GM19238 (cell line): ENCODE results near the gene MYH14.

Experiments used
- DNase-seq: peaks from one replicate; pipeline ENCODE4 v3.0.0; 2011; ENCODE audit warnings: low spot score; ENCODE audit not compliant: insufficient read length

MYH14 gene

GRCh38 chr19:50255115-50255514 lies 51.7 kb downstream of the MYH14 start:
- DNase-seq: no peak

- DNase-seq: no peak
These were observed 53.7 kb downstream of the MYH14 start for GRCh38 chr19:50257141-50257540.

GRCh38 chr19:50258918-50259372 lies 55.5 kb downstream of the MYH14 start:
- no peak for DNase-seq

DNA sequence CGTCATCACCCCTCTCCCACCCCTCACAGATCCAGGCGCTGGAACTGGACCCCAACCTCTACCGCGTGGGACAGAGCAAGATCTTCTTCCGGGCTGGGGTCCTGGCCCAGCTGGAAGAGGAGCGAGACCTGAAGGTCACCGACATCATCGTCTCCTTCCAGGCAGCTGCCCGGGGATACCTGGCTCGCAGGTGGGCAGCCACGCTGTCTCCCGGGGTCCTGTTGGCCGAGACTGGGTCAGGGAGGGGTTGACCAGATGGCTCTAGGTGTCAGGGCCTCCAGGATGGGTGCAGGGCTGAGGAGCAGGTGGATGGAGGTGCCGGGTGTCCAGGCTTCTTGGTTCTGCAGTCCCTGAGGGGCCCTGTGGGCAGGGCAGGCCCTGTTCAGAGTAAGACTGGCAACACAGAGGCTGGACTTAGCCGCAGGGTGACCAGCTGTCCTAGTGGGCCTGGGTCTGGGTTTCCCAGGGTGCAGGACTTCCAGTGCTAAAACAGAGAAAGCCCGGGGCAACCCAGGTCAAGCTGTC lies 58.1 kb downstream of the MYH14 start:
- DNase-seq: no peak

GRCh38 chr19:50263176-50263575 lies 59.8 kb downstream of the MYH14 start:
- DNase-seq: no peak

DNA sequence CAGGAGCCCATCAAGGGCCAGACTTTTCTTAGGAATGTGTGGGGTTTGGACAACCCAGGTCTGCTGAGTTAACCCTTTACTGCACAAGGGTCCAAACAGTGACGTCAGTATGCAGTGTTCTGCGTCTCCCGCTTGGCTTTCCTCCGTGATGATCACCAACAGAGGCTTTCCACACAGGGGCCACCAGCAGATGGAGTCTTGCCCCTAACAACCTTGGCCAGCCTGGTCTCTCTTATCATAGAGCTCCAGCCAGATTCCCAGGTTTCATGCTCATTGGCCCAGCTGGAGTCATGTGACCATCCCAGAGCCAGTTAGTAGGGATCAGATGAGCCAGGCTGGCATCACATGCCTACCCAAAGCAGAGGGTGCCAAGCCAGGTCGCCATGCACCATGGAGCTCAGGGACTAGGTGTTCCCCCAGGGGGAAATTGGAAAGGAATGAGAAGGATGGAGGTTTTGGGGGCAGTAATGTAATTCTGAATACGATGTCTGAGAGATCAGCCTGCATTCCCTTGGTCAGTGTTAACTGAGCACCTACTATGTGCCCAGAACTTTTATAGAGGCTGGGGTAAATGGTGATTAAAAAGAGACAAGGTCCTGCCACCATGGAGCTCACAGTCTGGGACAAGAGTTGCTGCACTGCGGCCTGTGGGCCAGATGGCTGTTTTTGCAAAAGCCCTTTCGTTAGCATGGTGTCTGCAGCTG lies 61.2 kb downstream of the MYH14 start:
- DNase-seq: no peak

GRCh38 chr19:50266041-50266440 lies 62.6 kb downstream of the MYH14 start:
- no peak for DNase-seq

DNA sequence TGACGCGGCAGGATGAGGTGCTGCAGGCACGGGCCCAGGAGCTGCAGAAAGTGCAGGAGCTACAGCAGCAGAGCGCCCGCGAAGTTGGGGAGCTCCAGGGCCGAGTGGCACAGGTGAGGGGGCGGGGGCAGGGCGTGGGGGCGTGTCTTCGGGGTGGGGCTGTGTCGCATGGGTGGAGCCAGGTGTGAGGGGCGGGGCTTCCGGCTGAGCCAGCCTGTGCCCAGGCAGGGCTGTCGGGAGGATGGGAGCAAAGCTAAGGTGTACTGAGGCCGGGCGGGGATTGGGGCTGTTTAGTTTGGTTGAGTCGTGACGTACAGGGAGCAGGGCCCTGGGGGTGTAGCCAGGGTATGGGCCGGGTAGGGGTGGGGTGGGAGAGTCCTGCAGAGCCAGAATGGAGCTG lies 63.5 kb downstream of the MYH14 start:
- peak; percentile 31 for DNase-seq

GRCh38 chr19:50268041-50268440 lies 64.6 kb downstream of the MYH14 start:
- DNase-seq: no peak

DNA sequence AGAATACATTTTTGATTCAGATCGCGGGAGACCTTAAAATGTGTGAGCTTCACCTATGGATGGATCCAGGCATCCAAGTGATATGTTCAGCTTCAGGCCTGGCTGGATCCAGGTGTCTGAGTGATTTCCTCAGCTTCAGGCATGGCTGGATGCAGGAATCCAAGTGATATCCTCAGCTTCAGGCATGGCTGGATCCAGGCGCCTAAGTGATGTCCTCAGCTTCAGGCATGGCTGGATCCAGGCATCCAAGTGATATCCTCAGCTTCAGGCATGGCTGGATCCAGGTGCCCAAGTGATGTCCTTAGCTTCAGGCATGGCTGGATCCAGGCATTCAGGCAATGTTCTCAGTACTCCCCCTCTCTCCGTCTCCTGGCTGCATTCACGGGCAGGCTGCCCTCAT lies 65.1 kb downstream of the MYH14 start:
- no peak for DNase-seq

DNA sequence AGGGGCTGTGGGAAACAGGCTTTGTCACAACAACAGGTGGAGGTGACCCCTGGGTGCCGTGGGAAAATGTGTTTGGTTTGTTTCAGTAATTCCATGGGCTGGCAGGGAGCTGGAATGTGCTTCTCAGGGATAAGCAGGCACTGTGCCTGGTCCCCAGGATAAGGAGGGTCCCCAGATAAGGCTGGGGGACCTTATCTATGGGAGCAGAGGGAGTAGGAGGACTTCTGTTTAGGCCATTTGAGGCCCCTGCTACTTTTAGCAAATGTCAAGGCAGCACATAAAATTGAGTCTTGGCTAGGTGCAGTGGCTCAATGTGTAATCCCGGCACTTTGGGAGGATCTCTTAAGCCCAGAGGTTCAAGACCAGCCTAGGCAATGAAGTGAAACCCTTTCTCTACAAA lies 66.2 kb downstream of the MYH14 start:
- DNase-seq: no peak

DNA sequence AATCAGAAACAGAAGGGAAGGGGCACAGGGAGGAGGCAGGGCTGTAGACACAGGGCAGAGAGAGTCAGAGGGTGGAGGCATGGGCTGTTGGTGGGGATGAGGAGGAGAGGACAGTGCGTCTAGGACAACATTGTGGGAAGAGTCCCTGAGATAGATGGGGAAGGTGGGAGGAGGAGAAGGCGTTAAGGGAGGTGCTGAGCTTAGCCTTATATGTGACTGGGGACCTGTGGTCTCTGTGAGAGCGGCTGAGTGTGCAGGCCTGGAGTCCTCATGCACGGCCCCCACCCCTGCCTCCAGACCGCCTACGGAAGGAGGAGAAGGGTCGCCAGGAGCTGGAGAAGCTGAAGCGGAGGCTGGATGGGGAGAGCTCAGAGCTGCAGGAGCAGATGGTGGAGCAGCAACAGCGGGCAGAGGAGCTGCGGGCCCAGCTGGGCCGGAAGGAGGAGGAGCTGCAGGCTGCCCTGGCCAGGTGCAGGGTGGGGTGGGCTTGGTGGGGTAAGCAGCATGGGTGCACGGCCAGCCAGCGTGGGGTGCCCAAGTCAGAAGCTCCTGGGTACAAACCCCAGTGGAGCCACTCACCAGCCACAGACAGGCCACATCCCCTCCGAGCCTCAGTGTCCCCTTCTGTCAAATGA lies 69.0 kb downstream of the MYH14 start:
- no peak for DNase-seq

DNA sequence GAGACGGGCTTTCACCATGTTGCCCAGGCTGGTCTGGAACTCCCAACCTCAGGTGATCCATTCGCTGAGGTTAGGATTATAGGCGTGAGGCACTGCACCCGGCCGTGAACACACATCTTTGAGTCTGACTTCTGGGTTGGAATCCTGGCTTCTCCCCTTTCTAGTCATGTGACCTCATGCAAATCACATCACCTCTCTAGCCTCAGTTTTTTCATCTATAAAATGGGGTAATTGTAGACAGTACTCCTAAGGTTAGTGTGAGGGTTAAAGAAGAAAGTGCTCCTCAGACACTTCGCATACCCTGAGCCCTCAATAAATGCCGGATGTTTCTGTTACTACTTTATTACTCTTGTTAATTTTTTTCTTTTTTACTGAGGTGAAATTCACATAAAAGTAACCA lies 70.4 kb downstream of the MYH14 start:
- DNase-seq: no peak

GRCh38 chr19:50275577-50276368 lies 72.4 kb downstream of the MYH14 start:
- no peak for DNase-seq

- DNase-seq: no peak
These were observed 73.1 kb downstream of the MYH14 start for GRCh38 chr19:50276370-50277063.

DNA sequence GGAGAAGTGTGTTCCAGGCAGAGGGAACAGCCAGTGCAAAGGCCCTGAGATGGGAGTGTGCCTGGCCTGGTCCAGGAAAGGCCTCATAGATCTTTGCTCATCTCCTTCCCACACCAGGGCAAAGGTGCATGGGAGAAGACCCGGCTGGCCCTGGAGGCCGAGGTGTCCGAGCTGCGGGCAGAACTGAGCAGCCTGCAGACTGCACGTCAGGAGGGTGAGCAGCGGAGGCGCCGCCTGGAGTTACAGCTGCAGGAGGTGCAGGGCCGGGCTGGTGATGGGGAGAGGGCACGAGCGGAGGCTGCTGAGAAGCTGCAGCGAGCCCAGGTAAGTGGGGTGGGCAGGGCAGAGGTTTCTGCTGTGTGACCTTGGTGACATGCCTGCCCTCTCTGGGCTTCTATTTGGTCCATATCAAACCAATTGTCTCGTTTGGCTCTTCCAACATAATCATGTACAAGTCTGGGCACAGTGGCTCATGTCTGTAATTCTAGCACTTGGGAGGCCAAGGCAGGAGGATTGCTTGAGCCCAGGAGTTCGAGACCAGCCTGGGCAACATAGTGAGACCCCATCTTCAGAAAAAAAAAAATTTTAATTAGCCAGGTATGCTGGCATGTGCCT lies 74.7 kb downstream of the MYH14 start:
- no peak for DNase-seq

GRCh38 chr19:50280074-50280473 lies 76.7 kb downstream of the MYH14 start:
- no peak for DNase-seq

DNA sequence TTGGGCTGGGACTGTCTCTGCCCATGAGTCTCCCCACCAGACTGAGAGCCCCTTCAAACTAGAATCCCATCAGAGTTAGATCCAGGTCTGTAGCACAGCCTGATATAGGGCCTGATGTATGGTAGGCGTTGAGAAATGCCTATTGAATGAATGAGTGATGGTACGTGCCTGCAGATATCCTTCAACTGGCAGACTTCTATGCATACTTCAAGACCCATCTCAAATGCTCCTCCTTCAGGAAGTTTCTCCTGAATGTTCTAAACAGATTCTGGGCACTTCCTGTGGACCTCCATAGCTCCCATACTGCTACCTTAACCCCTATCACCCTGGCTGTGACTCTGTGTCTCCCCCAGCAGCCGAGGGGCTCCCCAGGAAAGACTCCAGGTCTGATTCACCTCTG lies 77.6 kb downstream of the MYH14 start:
- no peak for DNase-seq

- no peak for DNase-seq
These were observed 78.1 kb downstream of the MYH14 start for GRCh38 chr19:50281491-50281890.

DNA sequence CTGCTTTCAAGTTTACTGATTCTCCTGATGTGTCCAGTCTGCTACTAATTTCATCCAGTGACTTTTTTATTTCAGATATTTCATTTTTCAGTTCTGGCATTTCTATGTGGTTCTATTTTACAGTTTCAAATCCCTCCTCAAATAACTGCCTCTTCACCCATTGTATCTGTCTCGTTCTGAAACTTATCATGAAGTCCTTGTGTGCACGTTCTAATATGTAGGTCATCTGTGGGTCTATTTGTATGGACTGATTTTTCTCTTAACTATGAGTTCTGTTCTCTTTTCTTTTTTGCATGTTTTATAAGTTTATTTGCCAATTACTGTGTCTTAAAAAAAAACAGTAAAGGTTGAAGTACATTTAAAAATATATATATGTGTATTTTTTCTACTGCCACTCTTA lies 82.4 kb downstream of the MYH14 start:
- no peak for DNase-seq

DNA sequence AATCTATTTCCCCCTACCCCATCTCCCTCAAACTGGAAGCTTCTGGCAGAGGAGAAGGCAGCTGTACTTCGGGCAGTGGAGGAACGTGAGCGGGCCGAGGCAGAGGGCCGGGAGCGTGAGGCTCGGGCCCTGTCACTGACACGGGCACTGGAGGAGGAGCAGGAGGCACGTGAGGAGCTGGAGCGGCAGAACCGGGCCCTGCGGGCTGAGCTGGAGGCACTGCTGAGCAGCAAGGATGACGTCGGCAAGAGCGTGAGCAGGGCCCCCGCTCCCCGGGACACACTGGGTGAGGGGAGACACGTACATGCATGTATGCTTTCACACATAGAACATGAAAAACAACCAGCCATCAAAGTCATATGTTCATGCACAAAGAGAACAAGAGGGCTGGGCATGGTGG lies 83.0 kb downstream of the MYH14 start:
- DNase-seq: no peak
